ENCODE results near the gene SHISA4. TPM values are rescaled to one million over a fixed set of nuclear protein-coding genes. Genes with fewer than 3 reads are reported as not detected.

Gene SHISA4
- total and polyA plus RNA-seq, 2 donors (not counting 3 experiments of a cell fraction or from before 2014, with no cell fraction given), result 25.6 to 78.2 TPM

- dilution Hi-C loops (cut with MboI; ENCODE audit: extremely low pct_ligation_motif_present, low sequenced_read_pairs), result no loop called here
- peak; percentile 89 for DNase-seq (ENCODE audit: low read depth, low spot score)
These were observed 29.3 kb upstream of the SHISA4 start for GRCh38 chr1:201859424-201859823.

GRCh38 chr1:201861448-201861847 lies 27.2 kb upstream of the SHISA4 start:
- POLR2A ChIA-PET, result no interaction called here
- CTCF ChIA-PET, result interaction anchor here (1.7 kb wide), 1 partner anchor 33 kb away, joined by 4 read pairs; no protein-coding TSS in a partner anchor
- intact Hi-C loops (cut with micrococcal nuclease), result no loop called here
- Histone ChIP-seq H3K9me1 (replicated peaks; ENCODE audit: control insufficient read depth, extremely low read depth, insufficient read depth, low read length) (no peaks in the 10 kb centered on the region), H2AFZ (ENCODE audit: low read depth, low read length) (no peak overlapping the region), H3K9me3 (replicated peaks; ENCODE audit: control insufficient read depth, insufficient read depth, low read length) (no peaks in the 10 kb centered on the region), H3K36me3 (ENCODE audit: control insufficient read depth in 2 of 2, extremely low read depth in 1 of 2, insufficient read depth in 2 of 2, low read length in 2 of 2) (peaks cover 20 to 27% of the 10 kb centered on the region in 2 experiments), H3K4me1 (ENCODE audit: control insufficient read depth, extremely low read depth, insufficient read depth, low read length) (peaks cover 24% of the 10 kb centered on the region), H4K20me1 (replicated peaks; ENCODE audit: control insufficient read depth, extremely low read depth, insufficient read depth, low read length) (no peaks in the 10 kb centered on the region), H3K27me3 (ENCODE audit: control insufficient read depth in 2 of 2, insufficient read depth in 2 of 2, low read length in 2 of 2) (no peaks in the 10 kb centered on the region), H3K4me3 (replicated peaks in 1 of 3; ENCODE audit: insufficient read depth in 1 of 3, low read depth in 1 of 3, low read length in 3 of 3) (no peak overlapping the region), H3K79me2 (ENCODE audit: control insufficient read depth, insufficient read depth, low read length) (peaks cover 2% of the 10 kb centered on the region), H3K4me2 (ENCODE audit: insufficient read depth, low read length) (no peak overlapping the region), H3K27ac (ENCODE audit: insufficient read depth, low read depth, low read length) (no peak overlapping the region), H3K9ac (replicated peaks; ENCODE audit: extremely low read depth, insufficient read depth, low read length) (no peak overlapping the region)
- dilution Hi-C loops (cut with MboI; ENCODE audit: extremely low pct_ligation_motif_present, low sequenced_read_pairs), result no loop called here
- TF ChIP-seq EZH2 (IDR thresholded peaks at IDR 0.05; ENCODE audit: borderline replicate concordance, low read depth, low read length, severe bottlenecking) (no peak), POLR2AphosphoS5 (IDR thresholded peaks at IDR 0.05; ENCODE audit: insufficient read depth, low read depth, low read length) (no peak), GATA2 (IDR thresholded peaks at IDR 0.05; ENCODE audit: insufficient read depth, insufficient read length, low read depth, low read length) (no peak), MYC (IDR thresholded peaks at IDR 0.05; ENCODE audit: low read depth, low read length) (no peak), MAX (IDR thresholded peaks at IDR 0.05; ENCODE audit: insufficient read depth, insufficient read length) (no peak), FOS (IDR thresholded peaks at IDR 0.05; ENCODE audit: borderline replicate concordance, insufficient read depth, low read length) (no peak), POLR2A (IDR thresholded peaks at IDR 0.05; ENCODE audit: low read depth, low read length) (no peak), JUN (IDR thresholded peaks at IDR 0.05; ENCODE audit: borderline replicate concordance, insufficient read depth, insufficient read length, low read depth) (no peak), CTCF (IDR thresholded peaks at IDR 0.05; ENCODE audit: extremely low read depth in 1 of 2, insufficient read depth in 1 of 2, low read depth in 1 of 2, low read length in 2 of 2) (no peak)
- DNase-seq (ENCODE audit: low read depth, low spot score), result no peak
- no peak for FAIRE-seq
- BruUV-seq (replicated peaks), result no TSS peak

More at GRCh38 chr1:201859424-201859823, 29.3 kb upstream of the SHISA4 start:
- Histone ChIP-seq H2AFZ (ENCODE audit: low read depth, low read length) (no peak overlapping the region), H3K79me2 (ENCODE audit: control insufficient read depth, insufficient read depth, low read length) (peaks cover 2% of the 10 kb centered on the region), H3K36me3 (ENCODE audit: control insufficient read depth in 2 of 2, extremely low read depth in 1 of 2, insufficient read depth in 2 of 2, low read length in 2 of 2) (peaks cover 25 to 39% of the 10 kb centered on the region in 2 experiments), H4K20me1 (replicated peaks; ENCODE audit: control insufficient read depth, extremely low read depth, insufficient read depth, low read length) (no peaks in the 10 kb centered on the region), H3K9ac (replicated peaks; ENCODE audit: extremely low read depth, insufficient read depth, low read length) (no peak overlapping the region), H3K27me3 (ENCODE audit: control insufficient read depth in 2 of 2, insufficient read depth in 2 of 2, low read length in 2 of 2) (no peaks in the 10 kb centered on the region), H3K4me1 (ENCODE audit: control insufficient read depth, extremely low read depth, insufficient read depth, low read length) (peaks cover 24% of the 10 kb centered on the region), H3K27ac (ENCODE audit: insufficient read depth, low read depth, low read length) (peak overlapping the region; percentile 26), H3K4me2 (ENCODE audit: insufficient read depth, low read length) (peak overlapping the region; percentile 61), H3K9me1 (replicated peaks; ENCODE audit: control insufficient read depth, extremely low read depth, insufficient read depth, low read length) (no peaks in the 10 kb centered on the region), H3K9me3 (replicated peaks; ENCODE audit: control insufficient read depth, insufficient read depth, low read length) (no peaks in the 10 kb centered on the region), H3K4me3 (replicated peaks in 1 of 3; ENCODE audit: insufficient read depth in 1 of 3, low read depth in 1 of 3, low read length in 3 of 3) (no peak overlapping the region)
- ChIA-PET CTCF (interaction anchor here (1.0 to 2.0 kb wide), 5 partner anchors 9 to 32 kb away, joined by 3 to 8 read pairs (median 7); no protein-coding TSS in a partner anchor), POLR2A (no interaction called here)
- TF ChIP-seq POLR2A (IDR thresholded peaks at IDR 0.05; ENCODE audit: low read depth, low read length), result no peak
- peak; percentile 2 for TF ChIP-seq JUN (IDR thresholded peaks at IDR 0.05; ENCODE audit: borderline replicate concordance, insufficient read depth, insufficient read length, low read depth)
- no TSS peak for BruUV-seq (replicated peaks)
- intact Hi-C loops (cut with micrococcal nuclease), result loop anchor here (1.0 kb wide), 2 partner anchors 9 to 30 kb away; partner anchors contain the start of gene IPO9
- FAIRE-seq, result peak; percentile 94
